Panc1 (cell line): ENCODE measurements around the gene GABRQ. TPM values are rescaled to one million over a fixed set of nuclear protein-coding genes. Genes with fewer than 3 reads are reported as not detected.

Experiments used
- ATAC-seq: fragments of 200-7000 bp; cut with Tn5 transposase; 2 replicates; pipeline ENCODE4 v1.9.1; 2020; ENCODE audit warnings: mild to moderate bottlenecking, moderate library complexity
- BruUV-seq: library from RNA; stranded (reverse); fragments of 400-500 nt; replicated peaks from 2 replicates; lab custom pipeline; 2021; lab: Mats Ljungman, UMichigan
- CTCF ChIA-PET: fragments of 300-600 bp; sonication (Branson Sonifier 250); formaldehyde crosslinking; loops from one replicate; lab custom pipeline; 2022; ENCODE audit warnings: antibody characterized with exemption; lab: Charles Lee
- POLR2A ChIA-PET: fragments of 300-600 bp; sonication (Branson Sonifier 250); formaldehyde crosslinking; loops from one replicate; lab custom pipeline; 2022; ENCODE audit warnings: antibody characterized with exemption; lab: Charles Lee
- DNase-seq: peaks from one replicate; pipeline ENCODE4 v3.0.0-alpha.2; 2010; ENCODE audit warnings: low read depth, low spot score
- H3K27ac ChIP-seq: 2 replicates; pipeline ENCODE4 v1.5.1; 2011; ENCODE audit warnings: mild to moderate bottlenecking, low read length, inconsistent platforms
- H3K27me3 ChIP-seq: fragments of 200-500 bp; sonication (Bioruptor generic); 2 replicates; pipeline ENCODE4 v1.6.0; 2014; ENCODE audit warnings: low read length, inconsistent platforms; ENCODE audit not compliant: control insufficient read depth, insufficient read depth
- H3K36me3 ChIP-seq: fragments of 200-500 bp; sonication (Bioruptor generic); 2 replicates; pipeline ENCODE4 v1.5.1; 2014; ENCODE audit warnings: inconsistent platforms, mild to moderate bottlenecking, low read length, moderate library complexity; ENCODE audit not compliant: control insufficient read depth, insufficient read depth
- H3K4me1 ChIP-seq: 2 replicates; pipeline ENCODE4 v1.5.1; 2011; ENCODE audit warnings: inconsistent platforms, mild to moderate bottlenecking, low read length, moderate library complexity; ENCODE audit not compliant: control insufficient read depth, insufficient read depth
- H3K4me3 ChIP-seq, 2 experiments: 2 replicates each; pipeline ENCODE4 v1.5.1; 2011 to 2012; ENCODE audit warnings: low read depth in 2 of 2, low read length in 2 of 2, mild to moderate bottlenecking in 2 of 2, inconsistent platforms in 1 of 2, moderate library complexity in 1 of 2
- H3K9me3 ChIP-seq: fragments of 200-500 bp; sonication (Bioruptor generic); 2 replicates; pipeline ENCODE4 v1.5.1; 2014; ENCODE audit warnings: low read depth, mild to moderate bottlenecking, inconsistent platforms, low read length, moderate library complexity; ENCODE audit not compliant: control insufficient read depth, insufficient read depth
- POLR2AphosphoS5 ChIP-seq: IDR thresholded peaks from 2 replicates; pipeline ENCODE4 v1.6.1; 2012; ENCODE audit warnings: mild to moderate bottlenecking, low read depth, low read length, moderate library complexity
- REST ChIP-seq, 2 experiments: IDR thresholded peaks; 2 replicates each; pipeline ENCODE4 v1.6.1; 2011 to 2012; ENCODE audit warnings: low read depth in 2 of 2, control low read depth in 1 of 2, low read length in 1 of 2, mild to moderate bottlenecking in 1 of 2, moderate library complexity in 1 of 2; ENCODE audit not compliant: insufficient read depth in 1 of 2
- SIN3A ChIP-seq: IDR thresholded peaks from 2 replicates; pipeline ENCODE4 v1.6.1; 2012; ENCODE audit warnings: low read depth, mild to moderate bottlenecking, low read length, moderate library complexity, borderline replicate concordance; ENCODE audit not compliant: insufficient read depth
- TCF7L2 ChIP-seq: IDR thresholded peaks from 2 replicates; pipeline ENCODE4 v1.6.1; 2011; ENCODE audit warnings: mild to moderate bottlenecking, low read depth, low read length, inconsistent platforms
- in situ Hi-C: cut with HindIII; loops from 2 replicates; pipeline ENCODE4 v1.10.0; 2016; ENCODE audit warnings: low sequenced_read_pairs, low pct_unique_long_range_greater_than_20kb
- intact Hi-C: fragments of 100-400 bp; cut with micrococcal nuclease; formaldehyde crosslinking; loops from one replicate; pipeline ENCODE4 v1.10.0; 2022; ENCODE audit not compliant: unreplicated experiment
- total RNA-seq: library from RNA; stranded (reverse); gene quantifications from one replicate; pipeline ENCODE4 v1.2.1, GENCODE V29; 2021; ENCODE audit not compliant: unreplicated experiment
- TF ChIP-seq, protein P1 (sequence below): fragments of 450-650 bp; IDR thresholded peaks from 2 replicates; pipeline ENCODE4 v1.5.1; 2017; ENCODE audit warnings: mild to moderate bottlenecking

Gene GABRQ
- total RNA-seq, 1 experiment from 2014 or later: 0.03 TPM

DNA sequence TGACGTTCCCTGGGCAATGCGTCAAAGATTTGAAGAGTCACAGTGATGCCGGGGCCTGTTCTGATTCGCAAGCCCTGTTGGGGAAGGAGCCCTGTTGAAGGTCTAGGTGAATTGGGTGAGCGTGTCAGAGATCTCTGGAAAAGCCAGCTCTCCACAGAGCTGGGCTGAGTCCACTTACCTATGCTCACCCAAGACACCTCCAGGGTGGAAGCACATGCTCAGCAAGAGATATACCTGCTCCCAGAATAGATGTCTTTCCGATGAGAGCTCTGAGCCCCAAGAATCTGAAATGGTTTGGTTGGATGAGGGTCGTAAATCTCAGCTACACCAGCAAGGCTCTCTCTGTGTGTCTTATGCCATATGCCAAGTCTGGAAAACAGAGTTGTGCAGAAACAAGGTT lies 1.7 kb downstream of the GABRQ start:
- no peaks in the 10 kb centered on the region for H3K9me3 ChIP-seq
- intact Hi-C loops: loop anchor here (5.0 to 10.0 kb wide), 2 partner anchors 887 to 1485 kb away; no protein-coding TSS in a partner anchor
- ATAC-seq: no peak
- in situ Hi-C loops: loop anchor here (25.0 kb wide), 1 partner anchor 173 kb away; no protein-coding TSS in a partner anchor
- ChIA-PET POLR2A (no interaction called here), CTCF (no interaction called here)
- DNase-seq: no peak
- no peaks in the 10 kb centered on the region for H3K36me3 ChIP-seq
- no peaks in the 10 kb centered on the region for H3K4me1 ChIP-seq
- H3K27ac ChIP-seq: no peak overlapping the region
- H3K4me3 ChIP-seq: no peak overlapping the region
- no peak for TF ChIP-seq POLR2AphosphoS5
- TF ChIP-seq TCF7L2: no peak
- no peak for TF ChIP-seq REST (IDR thresholded peaks at IDR 0.05; ENCODE audit: insufficient read depth in 1 of 2, low read depth in 2 of 2, low read length in 1 of 2)
- TF ChIP-seq, protein P1, sequence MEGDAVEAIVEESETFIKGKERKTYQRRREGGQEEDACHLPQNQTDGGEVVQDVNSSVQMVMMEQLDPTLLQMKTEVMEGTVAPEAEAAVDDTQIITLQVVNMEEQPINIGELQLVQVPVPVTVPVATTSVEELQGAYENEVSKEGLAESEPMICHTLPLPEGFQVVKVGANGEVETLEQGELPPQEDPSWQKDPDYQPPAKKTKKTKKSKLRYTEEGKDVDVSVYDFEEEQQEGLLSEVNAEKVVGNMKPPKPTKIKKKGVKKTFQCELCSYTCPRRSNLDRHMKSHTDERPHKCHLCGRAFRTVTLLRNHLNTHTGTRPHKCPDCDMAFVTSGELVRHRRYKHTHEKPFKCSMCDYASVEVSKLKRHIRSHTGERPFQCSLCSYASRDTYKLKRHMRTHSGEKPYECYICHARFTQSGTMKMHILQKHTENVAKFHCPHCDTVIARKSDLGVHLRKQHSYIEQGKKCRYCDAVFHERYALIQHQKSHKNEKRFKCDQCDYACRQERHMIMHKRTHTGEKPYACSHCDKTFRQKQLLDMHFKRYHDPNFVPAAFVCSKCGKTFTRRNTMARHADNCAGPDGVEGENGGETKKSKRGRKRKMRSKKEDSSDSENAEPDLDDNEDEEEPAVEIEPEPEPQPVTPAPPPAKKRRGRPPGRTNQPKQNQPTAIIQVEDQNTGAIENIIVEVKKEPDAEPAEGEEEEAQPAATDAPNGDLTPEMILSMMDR: no peak
- no peak for TF ChIP-seq SIN3A
- BruUV-seq: no TSS peak
- peaks cover 2% of the 10 kb centered on the region; the same call in 1 of the 2 replicates for H3K27me3 ChIP-seq

DNA sequence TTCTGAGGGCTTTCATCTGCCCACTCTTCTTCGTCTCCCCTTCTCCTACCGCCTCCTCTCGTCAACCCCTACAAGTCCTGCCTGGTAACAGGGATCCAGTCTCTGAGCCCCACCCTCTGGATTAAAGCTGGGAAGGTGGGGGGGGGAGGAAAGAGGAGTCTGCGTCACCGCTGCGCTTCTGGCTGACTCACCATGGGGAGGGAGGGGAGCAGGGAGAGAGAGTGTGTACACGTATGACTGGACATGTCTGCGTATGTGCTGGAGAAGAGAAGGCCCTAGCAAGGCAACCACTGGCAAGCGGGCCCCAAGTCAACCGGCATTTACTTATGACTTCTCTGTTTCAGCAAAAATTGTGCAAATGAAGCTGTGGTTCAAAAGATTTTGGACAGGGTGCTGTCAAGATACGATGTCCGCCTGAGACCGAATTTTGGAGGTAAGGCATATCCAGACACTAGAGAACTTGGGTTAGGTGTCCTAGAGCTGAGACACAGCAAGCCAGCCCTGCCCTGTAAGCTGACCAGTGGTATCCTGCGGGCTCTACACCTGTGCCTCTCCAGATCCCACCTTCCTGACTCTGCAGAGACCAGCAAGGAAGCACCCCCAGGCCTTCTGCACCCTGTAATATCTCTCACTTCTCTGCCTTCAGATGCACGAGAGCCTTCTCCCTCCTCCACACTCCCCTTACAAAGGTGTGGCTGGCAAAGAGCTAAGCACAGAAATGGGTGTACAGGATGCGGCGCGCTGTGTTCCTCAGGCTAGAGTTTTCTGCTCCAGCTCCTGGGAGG lies 2.5 kb downstream of the GABRQ start:
- Histone ChIP-seq H3K4me1 (no peaks in the 10 kb centered on the region), H3K27ac (no peak overlapping the region), H3K4me3 (no peak overlapping the region), H3K36me3 (no peaks in the 10 kb centered on the region), H3K27me3 (no peaks in the 10 kb centered on the region; the same call in 1 of the 2 replicates), H3K9me3 (no peaks in the 10 kb centered on the region)
- DNase-seq (no peak), ATAC-seq (no peak)
- no TSS peak for BruUV-seq
- intact Hi-C loops: no loop called here
- no peak for TF ChIP-seq POLR2AphosphoS5
- TF ChIP-seq, protein P1: no peak
- no peak for TF ChIP-seq TCF7L2
- no peak for TF ChIP-seq SIN3A
- TF ChIP-seq REST (IDR thresholded peaks at IDR 0.05; ENCODE audit: insufficient read depth in 1 of 2, low read depth in 2 of 2, low read length in 1 of 2): no peak
- CTCF ChIA-PET: interaction anchor here (1.5 kb wide), 1 partner anchor 181 kb away, joined by 5 read pairs; no protein-coding TSS in a partner anchor
- POLR2A ChIA-PET: no interaction called here
- in situ Hi-C loops: loop anchor here (25.0 kb wide), 1 partner anchor 172 kb away; no protein-coding TSS in a partner anchor
